ENCODE results near the gene MLST8. TPM values are rescaled to one million over a fixed set of nuclear protein-coding genes. Genes with fewer than 3 reads are reported as not detected.
"Not testable (repeated sequence)": the region's sequence is repeated elsewhere in the genome, so short reads cannot be mapped to it uniquely, and the experiment has no call there.

Gene MLST8
- total RNA-seq, 1 donor from 2014 or later: 23.7 TPM

DNA sequence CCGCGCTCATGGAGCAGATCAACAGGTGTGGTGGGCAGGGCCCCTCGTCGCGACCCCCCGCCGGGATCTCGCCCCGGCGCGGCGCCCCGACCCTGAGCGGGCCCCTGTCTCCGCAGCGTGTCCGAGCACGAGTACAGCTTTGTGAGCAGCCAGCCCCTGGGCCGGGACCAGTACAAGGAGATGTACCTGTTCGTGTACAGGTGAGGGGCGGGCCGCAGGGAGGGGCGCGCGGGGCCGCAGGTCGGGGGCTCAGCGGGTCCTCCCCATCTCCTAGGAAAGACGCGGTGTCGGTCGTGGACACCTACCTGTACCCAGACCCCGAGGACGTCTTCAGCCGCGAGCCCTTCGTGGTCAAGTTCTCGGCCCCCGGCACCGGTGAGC is 31.8 kb downstream of the MLST8 start:
- H3K9me3 ChIP-seq: no peaks in the 10 kb centered on the region
- H3K27ac ChIP-seq: no peak overlapping the region
- peaks cover 6% of the 10 kb centered on the region for H3K27me3 ChIP-seq
- peaks cover 38 to 43% of the 10 kb centered on the region in 2 donors for H3K36me3 ChIP-seq
- DNase-seq (ENCODE audit: low spot score in 2 of 2): no peak
- peaks cover 8 to 10% of the 10 kb centered on the region in 2 donors for H3K4me1 ChIP-seq
- H3K4me3 ChIP-seq: peak overlapping the region in 1 of 2 donors; percentile 51
- TF ChIP-seq, protein P1, sequence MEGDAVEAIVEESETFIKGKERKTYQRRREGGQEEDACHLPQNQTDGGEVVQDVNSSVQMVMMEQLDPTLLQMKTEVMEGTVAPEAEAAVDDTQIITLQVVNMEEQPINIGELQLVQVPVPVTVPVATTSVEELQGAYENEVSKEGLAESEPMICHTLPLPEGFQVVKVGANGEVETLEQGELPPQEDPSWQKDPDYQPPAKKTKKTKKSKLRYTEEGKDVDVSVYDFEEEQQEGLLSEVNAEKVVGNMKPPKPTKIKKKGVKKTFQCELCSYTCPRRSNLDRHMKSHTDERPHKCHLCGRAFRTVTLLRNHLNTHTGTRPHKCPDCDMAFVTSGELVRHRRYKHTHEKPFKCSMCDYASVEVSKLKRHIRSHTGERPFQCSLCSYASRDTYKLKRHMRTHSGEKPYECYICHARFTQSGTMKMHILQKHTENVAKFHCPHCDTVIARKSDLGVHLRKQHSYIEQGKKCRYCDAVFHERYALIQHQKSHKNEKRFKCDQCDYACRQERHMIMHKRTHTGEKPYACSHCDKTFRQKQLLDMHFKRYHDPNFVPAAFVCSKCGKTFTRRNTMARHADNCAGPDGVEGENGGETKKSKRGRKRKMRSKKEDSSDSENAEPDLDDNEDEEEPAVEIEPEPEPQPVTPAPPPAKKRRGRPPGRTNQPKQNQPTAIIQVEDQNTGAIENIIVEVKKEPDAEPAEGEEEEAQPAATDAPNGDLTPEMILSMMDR (IDR thresholded peaks at IDR 0.05): no peak
- intact Hi-C loops (cut with DNase I): no loop called here

DNA sequence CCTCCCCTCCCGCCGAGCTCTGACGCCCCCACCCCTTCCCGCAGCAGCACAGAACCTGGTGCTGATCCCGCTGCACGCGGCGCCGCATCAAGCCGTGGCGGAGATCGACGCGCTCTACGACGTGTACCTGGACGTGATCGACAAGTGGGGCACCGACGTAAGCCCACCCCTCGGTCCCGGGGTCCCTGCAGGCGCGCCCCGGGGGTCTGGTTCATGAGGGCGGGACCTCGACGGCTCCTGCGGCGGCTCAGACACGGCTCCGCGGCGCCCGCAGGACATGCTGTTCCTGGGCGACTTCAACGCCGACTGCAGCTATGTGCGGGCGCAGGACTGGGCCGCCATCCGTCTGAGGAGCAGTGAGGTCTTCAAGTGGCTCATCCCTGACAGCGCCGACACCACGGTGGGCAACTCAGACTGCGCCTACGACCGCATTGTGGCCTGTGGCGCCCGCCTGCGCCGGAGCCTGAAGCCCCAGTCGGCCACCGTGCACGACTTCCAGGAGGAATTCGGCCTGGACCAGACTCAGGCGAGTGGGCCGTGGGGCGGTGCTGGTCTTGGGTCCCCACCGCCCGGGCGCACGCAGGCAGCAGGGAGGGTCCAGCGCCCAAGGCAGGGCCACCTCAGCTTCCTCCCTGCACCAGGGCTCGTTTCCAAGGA is 32.4 kb downstream of the MLST8 start:
- Histone ChIP-seq H3K4me1 (peaks cover 8 to 10% of the 10 kb centered on the region in 2 donors), H3K9me3 (no peaks in the 10 kb centered on the region), H3K4me3 (no peak overlapping the region), H3K36me3 (peaks cover 37 to 39% of the 10 kb centered on the region in 2 donors), H3K27me3 (peaks cover 6% of the 10 kb centered on the region), H3K27ac (no peak overlapping the region)
- TF ChIP-seq, protein P1 (IDR thresholded peaks at IDR 0.05): no peak
- intact Hi-C loops (cut with DNase I): no loop called here
- DNase-seq (ENCODE audit: low spot score in 2 of 2): no peak

DNA sequence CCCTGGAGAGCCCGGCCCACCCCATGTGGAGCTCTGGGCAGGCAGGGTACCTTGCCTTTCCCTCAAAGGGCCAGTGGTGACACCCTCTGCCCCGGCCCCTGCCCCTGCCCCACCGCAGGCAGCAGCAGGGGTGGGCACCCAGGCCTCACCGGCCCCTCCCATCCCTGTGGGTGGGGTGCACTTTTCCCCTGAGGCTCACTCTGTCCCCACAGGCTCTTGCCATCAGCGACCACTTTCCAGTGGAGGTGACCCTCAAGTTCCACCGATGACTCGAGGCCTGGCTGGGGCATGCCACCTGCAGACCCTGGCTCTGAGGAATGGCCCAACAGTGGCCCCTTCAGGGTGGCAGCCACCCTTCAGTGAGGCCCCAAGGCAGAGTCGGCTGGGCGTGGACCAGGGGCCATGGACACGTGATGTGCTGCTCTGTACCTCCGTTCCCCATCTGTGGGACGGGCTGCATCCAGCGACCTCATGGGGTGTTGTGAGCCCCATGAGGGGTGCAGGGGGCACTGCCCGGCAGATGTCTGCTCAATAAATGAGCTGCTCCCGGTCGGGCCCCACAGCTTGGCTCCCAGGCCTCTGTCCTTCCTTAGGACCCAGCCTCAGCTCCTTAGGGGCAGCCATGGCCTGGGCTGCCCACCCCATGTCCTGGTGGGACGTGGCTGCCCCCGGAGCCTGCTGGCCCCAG is 33.0 kb downstream of the MLST8 start:
- intact Hi-C loops (cut with DNase I): no loop called here
- Histone ChIP-seq H3K27ac (no peak overlapping the region), H3K4me3 (no peak overlapping the region), H3K9me3 (no peaks in the 10 kb centered on the region), H3K27me3 (peaks cover 6% of the 10 kb centered on the region), H3K4me1 (peaks cover 8 to 10% of the 10 kb centered on the region in 2 donors), H3K36me3 (peaks cover 37 to 38% of the 10 kb centered on the region in 2 donors)
- TF ChIP-seq, protein P1 (IDR thresholded peaks at IDR 0.05): no peak
- no peak for DNase-seq (ENCODE audit: low spot score in 2 of 2)

DNA sequence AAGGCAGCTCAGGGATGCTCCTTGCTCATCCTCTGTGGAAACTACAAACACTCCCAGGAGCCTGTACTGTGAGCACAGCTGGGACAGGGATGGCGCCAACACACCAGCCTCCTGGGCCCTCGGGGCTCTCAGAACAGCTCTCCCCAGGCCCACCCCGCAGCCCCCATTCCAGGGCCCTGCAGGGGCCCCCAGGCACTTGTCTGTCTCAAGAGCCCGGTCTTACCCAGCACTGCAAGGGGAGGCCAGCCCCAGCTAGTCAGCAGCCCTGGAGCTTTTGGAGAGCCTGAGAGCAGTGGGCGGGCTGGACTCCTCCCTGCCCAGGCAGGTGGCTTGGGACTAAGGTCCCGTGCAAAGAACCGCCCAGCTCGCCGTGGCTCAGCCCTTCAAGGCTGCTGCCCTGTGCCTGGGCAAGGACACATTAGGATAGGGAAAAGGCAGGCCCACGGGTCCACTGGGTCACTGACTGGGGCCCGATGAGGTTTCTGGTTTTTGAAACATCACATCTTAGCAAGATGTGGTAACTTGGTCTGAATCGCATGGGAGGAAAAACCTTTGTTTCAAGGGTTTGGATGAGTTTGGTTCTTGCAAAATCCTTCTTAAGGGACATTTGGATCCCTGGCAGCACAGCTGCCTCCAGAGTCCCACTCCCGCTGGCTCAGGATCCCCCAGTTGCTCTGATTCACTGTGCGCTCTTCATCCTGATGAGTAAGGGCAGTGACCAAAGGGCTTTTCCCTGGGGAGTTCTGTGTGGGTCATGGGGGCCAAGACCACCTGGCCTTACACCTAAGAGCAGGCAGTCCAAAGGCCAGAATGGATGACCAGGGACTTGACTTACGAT is 33.8 kb downstream of the MLST8 start:
- DNase-seq (ENCODE audit: low spot score in 2 of 2): no peak
- peaks cover 37 to 38% of the 10 kb centered on the region in 2 donors for H3K36me3 ChIP-seq
- H3K4me1 ChIP-seq: peaks cover 8 to 10% of the 10 kb centered on the region in 2 donors
- no peak overlapping the region for H3K27ac ChIP-seq
- H3K9me3 ChIP-seq: no peaks in the 10 kb centered on the region
- peaks cover 6% of the 10 kb centered on the region for H3K27me3 ChIP-seq
- intact Hi-C loops (cut with DNase I): no loop called here
- H3K4me3 ChIP-seq: no peak overlapping the region
- TF ChIP-seq, protein P1 (IDR thresholded peaks at IDR 0.05): no peak

DNA sequence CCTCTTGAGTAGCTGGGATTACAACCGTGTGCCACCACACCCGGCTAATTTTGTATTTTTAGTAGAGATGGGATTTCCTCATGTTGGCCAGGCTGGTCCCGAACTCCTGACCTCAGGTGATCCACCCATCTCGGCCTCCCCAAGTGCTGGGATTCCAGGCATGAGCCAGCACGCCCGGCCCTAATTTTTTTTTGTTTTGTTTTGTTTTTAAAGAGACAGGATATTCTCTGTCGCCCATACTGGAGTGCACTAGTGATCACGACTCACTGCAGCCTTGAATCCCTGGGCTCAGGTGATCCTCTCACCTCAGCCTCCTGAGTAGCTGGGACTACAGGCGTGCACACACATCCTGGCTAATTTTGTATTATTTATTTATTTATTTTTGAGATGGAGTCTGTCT is 35.1 kb downstream of the MLST8 start:
- peaks cover 37% of the 10 kb centered on the region in 2 donors for H3K36me3 ChIP-seq
- H3K9me3 ChIP-seq; H3K27ac ChIP-seq; H3K27me3 ChIP-seq; DNase-seq (ENCODE audit: low spot score in 2 of 2); H3K4me3 ChIP-seq; intact Hi-C loops (cut with DNase I): not testable (repeated sequence)
- H3K4me1 ChIP-seq: peaks cover 8 to 10% of the 10 kb centered on the region in 2 donors
